ENCODE results near the gene SAFB2. TPM values are rescaled to one million over a fixed set of nuclear protein-coding genes. Genes with fewer than 3 reads are reported as not detected.

SAFB2 gene
- total and polyA plus RNA-seq, 7 donors, result 30.4 to 52.9 (median 42.1) TPM

DNA sequence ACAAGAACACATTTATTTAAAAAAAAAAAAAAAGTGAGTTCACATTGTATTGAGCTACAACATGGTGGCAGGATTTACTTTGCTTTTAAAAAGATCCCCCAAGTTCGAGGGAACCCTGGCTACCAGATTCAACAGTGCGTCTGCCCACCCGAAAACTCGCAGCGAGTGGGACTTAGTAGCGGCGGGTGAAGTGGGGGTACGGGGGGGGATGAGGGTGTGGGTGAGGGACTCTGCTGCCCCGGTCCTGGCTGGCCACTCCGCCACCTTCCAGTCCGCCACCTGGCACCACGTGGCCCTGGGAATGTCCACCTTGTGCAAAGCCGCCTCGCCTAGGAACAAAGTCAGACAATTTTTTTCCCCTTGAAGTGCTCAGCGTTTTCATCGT lies 35.5 kb downstream of the SAFB2 start:
- H3K36me3 ChIP-seq (ENCODE audit: insufficient read depth in 1 of 2, low read depth in 1 of 2), result peaks cover 7 to 80% of the 10 kb centered on the region in 2 donors
- intact Hi-C loops (cut with DNase I), result no loop called here
- DNase-seq (peak in 1 of 2 donors; percentile 21), ATAC-seq (no peak)
- no peak overlapping the region for H3K4me3 ChIP-seq
- no peaks in the 10 kb centered on the region for H3K27me3 ChIP-seq (ENCODE audit: insufficient read depth in 3 of 3, low read length in 2 of 3)
- H3K9me3 ChIP-seq, result no peaks in the 10 kb centered on the region
- no peak for TF ChIP-seq CTCF (IDR thresholded peaks at IDR 0.05)
- no peak overlapping the region for H3K27ac ChIP-seq
- H3K4me1 ChIP-seq, result peaks cover 17% of the 10 kb centered on the region
- WGBS, 3 donors, result 93 to 96% (median 93%) methylated on average over 16 of the region's 16 CpGs

- peaks cover 7 to 78% of the 10 kb centered on the region in 2 donors for H3K36me3 ChIP-seq (ENCODE audit: insufficient read depth in 1 of 2, low read depth in 1 of 2)
- peak in 1 of 2 donors; percentile 38 for DNase-seq
- ATAC-seq, result peak in 2 of 4 donors; percentile 1 to 8
- no peak for TF ChIP-seq CTCF (IDR thresholded peaks at IDR 0.05)
- WGBS, 3 donors, result 59 to 72% (median 59%) methylated on average over 26 of the region's 26 CpGs
- H3K9me3 ChIP-seq, result no peaks in the 10 kb centered on the region
- no peaks in the 10 kb centered on the region for H3K27me3 ChIP-seq (ENCODE audit: insufficient read depth in 3 of 3, low read length in 2 of 3)
- H3K4me3 ChIP-seq, result peak overlapping the region; percentile 41
- intact Hi-C loops (cut with DNase I), result no loop called here
- peaks cover 17% of the 10 kb centered on the region for H3K4me1 ChIP-seq
- peak overlapping the region; percentile 80 for H3K27ac ChIP-seq
Measured at GRCh38 chr19:5586300-5587070, 36.1 kb downstream of the SAFB2 start.

DNA sequence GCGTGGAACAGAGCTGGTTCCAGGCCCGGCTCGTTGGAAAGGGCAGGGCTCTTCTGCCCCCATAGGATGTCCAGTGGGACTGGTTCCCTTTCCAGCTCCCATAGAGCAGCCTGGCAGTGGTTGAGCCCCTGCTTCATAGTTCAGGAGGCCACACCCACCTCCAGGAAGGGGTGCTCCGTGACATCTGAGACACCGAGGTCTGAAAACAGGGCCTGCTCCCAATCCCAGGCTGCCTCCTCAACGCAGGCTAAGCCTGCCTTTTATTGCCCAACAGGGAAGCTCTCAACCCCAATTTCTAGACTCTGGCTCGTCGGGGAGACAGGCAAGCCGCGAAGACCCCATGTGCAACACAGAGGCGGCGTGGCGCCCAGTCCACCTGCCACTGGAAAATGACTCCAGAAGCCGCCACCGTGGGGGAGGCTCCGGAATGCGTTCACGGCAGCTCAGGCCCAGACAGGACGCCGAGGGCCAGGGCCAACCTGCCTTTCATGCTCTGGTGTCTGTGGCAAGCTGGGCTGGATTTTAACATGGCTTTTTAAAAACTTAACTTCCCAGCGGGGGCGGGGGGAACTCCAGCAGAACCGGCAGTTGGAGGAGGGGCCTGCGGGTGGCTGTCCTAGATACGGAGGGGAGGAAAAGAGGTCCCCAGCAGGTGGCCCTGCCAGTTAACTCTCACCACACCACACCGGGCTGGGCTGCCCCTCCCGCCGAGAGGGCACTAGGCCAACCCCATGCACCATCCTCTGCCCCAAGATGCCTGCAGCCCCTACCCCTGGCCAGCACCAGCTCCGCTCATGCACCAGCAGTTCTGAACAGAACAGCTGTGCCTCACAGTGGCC lies 36.9 kb downstream of the SAFB2 start:
- Histone ChIP-seq H3K27ac (peak overlapping the region; percentile 80), H3K4me3 (peak overlapping the region; percentile 41), H3K4me1 (peaks cover 17% of the 10 kb centered on the region), H3K27me3 (ENCODE audit: insufficient read depth in 3 of 3, low read length in 2 of 3) (no peaks in the 10 kb centered on the region), H3K36me3 (ENCODE audit: insufficient read depth in 1 of 2, low read depth in 1 of 2) (peaks cover 4 to 73% of the 10 kb centered on the region in 2 donors), H3K9me3 (no peaks in the 10 kb centered on the region)
- intact Hi-C loops (cut with DNase I), result no loop called here
- peak in 1 of 2 donors; percentile 68 for DNase-seq
- 20 to 29% (median 22%) methylated on average over 27 to 29 of the region's 29 CpGs for WGBS, 3 donors
- TF ChIP-seq CTCF (IDR thresholded peaks at IDR 0.05), result no peak
- ATAC-seq, result peak; percentile 52 to 76 (median 57)

DNA sequence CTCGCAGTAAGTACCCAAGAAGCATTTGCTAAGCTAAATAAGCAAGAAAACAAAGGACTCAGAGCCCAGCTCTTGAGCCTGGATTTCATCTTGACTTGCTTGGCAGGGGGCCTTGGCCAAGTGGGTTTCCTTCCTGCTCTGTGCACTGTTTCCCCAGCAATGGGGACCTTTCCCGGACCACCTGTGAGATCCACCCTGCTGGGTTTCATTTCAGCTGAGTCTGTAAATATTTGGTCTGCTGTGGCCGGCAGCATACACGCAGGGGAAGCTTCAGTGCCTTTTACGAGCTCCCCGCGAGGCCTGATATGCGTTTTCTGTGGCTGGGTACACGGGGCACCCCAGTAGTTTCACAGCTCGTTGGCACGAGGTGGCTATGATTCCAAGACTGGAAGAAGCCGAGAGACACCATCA lies 42.4 kb downstream of the SAFB2 start:
- no peak for ATAC-seq
- no peak for TF ChIP-seq CTCF (IDR thresholded peaks at IDR 0.05)
- intact Hi-C loops (cut with DNase I), result no loop called here
- no peak for DNase-seq
- H3K4me3 ChIP-seq, result no peak overlapping the region
- H3K9me3 ChIP-seq, result no peaks in the 10 kb centered on the region
- H3K4me1 ChIP-seq, result peaks cover under 1% of the 10 kb centered on the region
- H3K27me3 ChIP-seq (ENCODE audit: insufficient read depth in 3 of 3, low read length in 2 of 3), result no peaks in the 10 kb centered on the region
- 62 to 64% (median 64%) methylated on average over 12 of the region's 12 CpGs for WGBS, 3 donors
- H3K27ac ChIP-seq, result no peak overlapping the region
- H3K36me3 ChIP-seq (ENCODE audit: insufficient read depth in 1 of 2, low read depth in 1 of 2), result peaks cover 0 to 28% of the 10 kb centered on the region in 2 donors
